ENCODE data around the gene SLC8B1. TPM values are rescaled to one million over a fixed set of nuclear protein-coding genes. Genes with fewer than 3 reads are reported as not detected.
A peak's percentile ranks its signal among the peaks of the same experiment; 100 is the strongest.
"Not testable (repeated sequence)": the region's sequence is repeated elsewhere in the genome, so short reads cannot be mapped to it uniquely, and the experiment has no call there.

Gene SLC8B1
- total RNA-seq, 1 donor: 19.5 TPM

GRCh38 chr12:113359939-113360748 is 25.2 kb upstream of the SLC8B1 start:
- Histone ChIP-seq H3K27me3 (ENCODE audit: insufficient read depth, low read length) (no peaks in the 10 kb centered on the region), H2AFZ (ENCODE audit: low read length) (no peak overlapping the region), H3K36me3 (ENCODE audit: insufficient read depth, low read length) (no peaks in the 10 kb centered on the region), H3K4me3 (ENCODE audit: insufficient read depth, low read length) (peak overlapping the region; percentile 97), H3K79me2 (ENCODE audit: insufficient read depth, low read length) (peaks cover 51% of the 10 kb centered on the region), H4K20me1 (ENCODE audit: insufficient read depth, low read length) (peaks cover 15% of the 10 kb centered on the region), H3K27ac (ENCODE audit: low read depth, low read length) (no peak overlapping the region), H3K4me2 (ENCODE audit: insufficient read depth, low read length) (peak overlapping the region; percentile 96), H3K4me1 (ENCODE audit: insufficient read depth, low read length) (peaks cover 8% of the 10 kb centered on the region), H3K9me3 (ENCODE audit: low read depth, low read length) (no peaks in the 10 kb centered on the region)
- TF ChIP-seq CTCF (IDR thresholded peaks at IDR 0.05; ENCODE audit: extremely low read depth, low read depth, low read length): no peak
- no peak for DNase-seq (ENCODE audit: insufficient read length, low spot score, missing footprints)

- Histone ChIP-seq H3K27ac (ENCODE audit: low read depth, low read length) (peak overlapping the region; percentile 47), H3K27me3 (ENCODE audit: insufficient read depth, low read length) (no peaks in the 10 kb centered on the region)
Observed at GRCh38 chr12:113359133-113359938, 24.4 kb upstream of the SLC8B1 start.

DNA sequence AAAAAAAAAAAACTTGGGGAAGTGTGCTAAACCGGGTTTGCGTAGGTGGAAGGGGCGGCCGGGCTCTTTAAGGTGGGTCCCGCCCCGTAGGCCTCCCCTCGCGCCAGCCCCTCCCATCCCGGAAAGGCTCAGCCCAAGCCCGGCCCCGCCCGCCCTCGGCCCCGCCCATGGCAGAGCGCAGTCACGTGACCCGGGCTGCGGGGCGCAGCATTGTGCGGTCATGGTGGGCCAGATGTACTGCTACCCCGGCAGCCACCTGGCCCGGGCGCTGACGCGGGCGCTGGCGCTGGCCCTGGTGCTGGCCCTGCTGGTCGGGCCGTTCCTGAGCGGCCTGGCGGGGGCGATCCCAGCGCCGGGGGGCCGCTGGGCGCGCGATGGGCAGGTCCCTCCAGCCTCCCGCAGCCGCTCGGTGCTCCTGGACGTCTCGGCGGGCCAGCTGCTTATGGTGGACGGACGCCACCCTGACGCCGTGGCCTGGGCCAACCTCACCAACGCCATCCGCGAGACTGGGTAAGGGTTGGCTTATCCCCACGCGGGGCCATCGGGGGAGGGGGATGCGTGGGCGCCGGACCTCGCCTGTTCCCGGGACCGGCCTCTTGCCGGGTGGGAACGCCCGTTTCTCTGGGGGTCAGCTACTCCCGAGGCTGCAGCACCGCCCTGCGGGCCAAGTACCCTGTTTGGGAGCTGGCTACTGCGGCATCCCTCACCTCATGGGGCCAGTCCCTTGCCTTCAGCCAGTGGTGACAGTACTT is 23.6 kb upstream of the SLC8B1 start, which contains the start of gene PLBD2:
Gene PLBD2 (plus strand): TSS at position 207 of the 752 bp plus-strand sequence. CDS start 14 bp downstream, at position 221.
- H3K27ac ChIP-seq (ENCODE audit: low read depth, low read length): peak within 1 kb of the TSS; percentile 47

More at GRCh38 chr12:113359133-113359938, 24.4 kb upstream of the SLC8B1 start:
- Histone ChIP-seq H3K4me3 (ENCODE audit: insufficient read depth, low read length) (peak overlapping the region; percentile 97), H4K20me1 (ENCODE audit: insufficient read depth, low read length) (peaks cover 10% of the 10 kb centered on the region), H3K4me2 (ENCODE audit: insufficient read depth, low read length) (peak overlapping the region; percentile 96), H3K9me3 (ENCODE audit: low read depth, low read length) (no peaks in the 10 kb centered on the region), H3K36me3 (ENCODE audit: insufficient read depth, low read length) (no peaks in the 10 kb centered on the region), H3K79me2 (ENCODE audit: insufficient read depth, low read length) (peaks cover 43% of the 10 kb centered on the region), H2AFZ (ENCODE audit: low read length) (peak overlapping the region; percentile 81), H3K4me1 (ENCODE audit: insufficient read depth, low read length) (peaks cover 8% of the 10 kb centered on the region)
- peak; percentile 93 for DNase-seq (ENCODE audit: insufficient read length, low spot score, missing footprints)
- TF ChIP-seq CTCF (IDR thresholded peaks at IDR 0.05; ENCODE audit: extremely low read depth, low read depth, low read length): no peak

DNA sequence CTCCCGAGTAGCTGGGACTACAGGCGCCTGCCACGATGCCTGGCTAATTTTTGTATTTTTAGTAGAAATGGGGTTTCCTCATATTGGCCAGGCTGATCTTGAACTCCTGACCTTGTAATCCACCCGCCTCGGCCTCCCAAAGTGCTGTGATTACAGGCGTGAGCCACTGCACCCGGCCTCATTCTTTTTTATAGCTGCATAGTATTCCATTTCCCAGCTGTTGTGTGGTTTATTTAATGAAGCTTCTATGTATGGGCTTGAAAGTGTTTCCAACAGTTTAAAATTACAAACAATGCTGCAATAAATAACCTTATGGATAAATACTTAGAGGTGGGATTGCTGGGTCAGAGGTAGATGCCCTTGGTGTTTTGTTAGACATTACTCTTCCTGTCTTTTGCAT is 19.3 kb upstream of the SLC8B1 start:
- peaks cover 10% of the 10 kb centered on the region for H3K79me2 ChIP-seq (ENCODE audit: insufficient read depth, low read length)
- not testable (repeated sequence) for H3K9me3 ChIP-seq (ENCODE audit: low read depth, low read length); DNase-seq (ENCODE audit: insufficient read length, low spot score, missing footprints); H3K4me3 ChIP-seq (ENCODE audit: insufficient read depth, low read length); H3K27me3 ChIP-seq (ENCODE audit: insufficient read depth, low read length); H3K4me1 ChIP-seq (ENCODE audit: insufficient read depth, low read length); H4K20me1 ChIP-seq (ENCODE audit: insufficient read depth, low read length); H2AFZ ChIP-seq (ENCODE audit: low read length); H3K4me2 ChIP-seq (ENCODE audit: insufficient read depth, low read length); H3K36me3 ChIP-seq (ENCODE audit: insufficient read depth, low read length); H3K27ac ChIP-seq (ENCODE audit: low read depth, low read length)

More for the DNA sequence above, 23.6 kb upstream of the SLC8B1 start, which contains the start of gene PLBD2:
- TF ChIP-seq CTCF (IDR thresholded peaks at IDR 0.05; ENCODE audit: extremely low read depth, low read depth, low read length): no peak
- H3K4me3 ChIP-seq (ENCODE audit: insufficient read depth, low read length): peak within 1 kb of the TSS; percentile 97
- peak within 1 kb of the TSS; percentile 96 for H3K4me2 ChIP-seq (ENCODE audit: insufficient read depth, low read length)
- DNase-seq (ENCODE audit: insufficient read length, low spot score, missing footprints): peak; percentile 99
- H3K27me3 ChIP-seq (ENCODE audit: insufficient read depth, low read length): no peaks in the 10 kb centered on the region
- peaks cover 36% of the 10 kb centered on the region for H3K79me2 ChIP-seq (ENCODE audit: insufficient read depth, low read length)
- no peaks in the 10 kb centered on the region for H3K36me3 ChIP-seq (ENCODE audit: insufficient read depth, low read length)
- H2AFZ ChIP-seq (ENCODE audit: low read length): peak within 1 kb of the TSS; percentile 91
- H3K4me1 ChIP-seq (ENCODE audit: insufficient read depth, low read length): peaks cover 8% of the 10 kb centered on the region
- H4K20me1 ChIP-seq (ENCODE audit: insufficient read depth, low read length): peaks cover 10% of the 10 kb centered on the region
- no peaks in the 10 kb centered on the region for H3K9me3 ChIP-seq (ENCODE audit: low read depth, low read length)
